T-helper 2 cell treated with Interferon-gamma antibody and Interleukin-4, amounts not matched to agents 5 μg/mL and 100 μg/mL, for 36 hours (primary cell): ENCODE data around the gene OR10R2.
"Not testable (repeated sequence)": the region's sequence is repeated elsewhere in the genome, so short reads cannot be mapped to it uniquely, and the experiment has no call there.

Experiments used
- DNase-seq: peaks from one replicate; pipeline ENCODE4 v3.0.0; 2021; ENCODE audit warnings: low spot score
- H3K27ac Mint-ChIP-seq: one replicate; pipeline ENCODE4 v1.8.0; 2021; ENCODE audit warnings: mild to moderate bottlenecking, mixed read lengths
- H3K27me3 Mint-ChIP-seq: one replicate; pipeline ENCODE4 v1.8.0; 2021; ENCODE audit warnings: low read depth, mixed read lengths
- H3K36me3 Mint-ChIP-seq: one replicate; pipeline ENCODE4 v1.8.0; 2021; ENCODE audit warnings: low read depth, mixed read lengths
- H3K4me1 Mint-ChIP-seq: one replicate; pipeline ENCODE4 v1.8.0; 2021; ENCODE audit warnings: low read depth, mixed read lengths
- H3K4me3 Mint-ChIP-seq: one replicate; pipeline ENCODE4 v1.8.0; 2022; ENCODE audit warnings: mild to moderate bottlenecking, moderate library complexity, mixed read lengths
- H3K9me3 Mint-ChIP-seq: one replicate; pipeline ENCODE4 v1.8.0; 2021; ENCODE audit warnings: mixed read lengths

Gene OR10R2, protein sequence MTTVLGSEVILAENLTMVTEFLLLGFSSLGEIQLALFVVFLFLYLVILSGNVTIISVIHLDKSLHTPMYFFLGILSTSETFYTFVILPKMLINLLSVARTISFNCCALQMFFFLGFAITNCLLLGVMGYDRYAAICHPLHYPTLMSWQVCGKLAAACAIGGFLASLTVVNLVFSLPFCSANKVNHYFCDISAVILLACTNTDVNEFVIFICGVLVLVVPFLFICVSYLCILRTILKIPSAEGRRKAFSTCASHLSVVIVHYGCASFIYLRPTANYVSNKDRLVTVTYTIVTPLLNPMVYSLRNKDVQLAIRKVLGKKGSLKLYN

DNA sequence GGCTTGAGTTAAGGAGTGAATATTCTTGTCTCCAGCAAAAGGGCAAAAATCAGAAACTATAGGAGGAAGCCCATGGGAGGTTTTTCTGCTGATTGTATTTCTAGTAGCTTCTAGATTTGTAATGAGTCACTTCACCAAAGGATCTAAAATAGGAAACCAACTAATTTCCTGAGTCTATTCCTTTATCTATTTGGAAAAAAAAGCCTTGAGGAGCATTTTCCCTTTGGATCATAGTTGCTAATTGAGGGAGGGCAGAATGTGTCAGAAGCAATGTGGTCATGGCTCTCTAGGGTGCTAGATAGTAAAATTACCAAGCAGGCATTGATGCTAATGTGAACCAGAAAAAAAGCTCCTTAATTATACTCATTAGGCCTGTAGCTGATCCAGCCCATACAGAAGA is at the start of gene OR10R2:
TSS of gene OR10R2 (plus strand) at position 301 of the 400 bp plus-strand sequence. CDS start 106 bp downstream, outside the sequence.
- DNase-seq = no peak
- H3K27ac Mint-ChIP-seq = no peak within 1 kb of the TSS
- H3K27me3 Mint-ChIP-seq = peaks cover 8% of the 10 kb centered on the region
- H3K4me3 Mint-ChIP-seq = no peak within 1 kb of the TSS
- H3K9me3 Mint-ChIP-seq = no peaks in the 10 kb centered on the region
- H3K36me3 Mint-ChIP-seq = no peaks in the 10 kb centered on the region
- no peaks in the 10 kb centered on the region for H3K4me1 Mint-ChIP-seq

DNA sequence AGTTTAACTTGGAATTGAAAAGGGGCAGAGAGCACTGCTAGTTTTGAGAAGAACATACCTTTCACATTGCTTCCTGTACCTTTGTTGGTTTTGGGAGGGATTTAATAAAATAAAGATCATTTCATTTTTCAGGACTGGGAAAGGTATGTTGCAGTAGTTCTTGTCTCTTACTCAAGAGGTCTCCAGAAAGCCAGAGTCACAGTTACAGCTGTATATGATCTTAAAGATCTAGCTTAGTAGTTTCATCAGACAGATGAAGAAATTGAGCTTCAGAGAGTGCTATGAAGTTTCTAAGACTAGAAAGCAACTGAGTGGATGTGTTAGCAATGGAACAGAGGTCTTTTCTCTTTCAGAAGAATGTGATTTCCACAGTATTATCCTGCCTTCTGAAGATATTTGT is 47.0 kb upstream of the OR10R2 start:
- no peak for DNase-seq
- no peaks in the 10 kb centered on the region for H3K9me3 Mint-ChIP-seq
- H3K27ac Mint-ChIP-seq = no peak overlapping the region
- no peaks in the 10 kb centered on the region for H3K27me3 Mint-ChIP-seq
- no peaks in the 10 kb centered on the region for H3K4me1 Mint-ChIP-seq
- H3K4me3 Mint-ChIP-seq = no peak overlapping the region
- H3K36me3 Mint-ChIP-seq = no peaks in the 10 kb centered on the region

DNA sequence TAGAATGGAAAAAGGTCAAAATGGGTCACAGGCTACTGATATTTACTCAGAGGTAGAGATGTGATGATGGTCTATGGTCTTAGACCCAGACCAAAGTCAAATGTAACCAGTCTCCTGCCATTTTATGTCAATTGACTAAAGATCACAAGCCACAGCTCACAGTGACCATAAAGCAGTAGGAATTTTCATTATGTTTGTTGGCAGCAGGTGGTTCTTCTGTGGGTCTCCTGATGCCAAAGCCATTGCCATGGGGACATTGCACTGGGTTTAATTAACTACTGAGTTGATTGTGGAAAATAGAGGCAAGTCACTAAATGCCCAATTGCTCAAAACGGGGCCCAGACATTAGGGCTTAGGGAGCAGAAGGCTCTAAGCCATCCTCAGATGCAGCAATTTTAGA is 45.9 kb upstream of the OR10R2 start, which contains the start of gene OR10K2:
TSS of gene OR10K2 (minus strand) at position 101 of the 400 bp plus-strand sequence. CDS start 5,371 bp downstream, outside the sequence.
- DNase-seq = no peak
- H3K27me3 Mint-ChIP-seq = no peaks in the 10 kb centered on the region
- no peak within 1 kb of the TSS for H3K27ac Mint-ChIP-seq
- no peaks in the 10 kb centered on the region for H3K9me3 Mint-ChIP-seq
- H3K4me3 Mint-ChIP-seq = no peak within 1 kb of the TSS
- no peaks in the 10 kb centered on the region for H3K4me1 Mint-ChIP-seq
- H3K36me3 Mint-ChIP-seq = no peaks in the 10 kb centered on the region

DNA sequence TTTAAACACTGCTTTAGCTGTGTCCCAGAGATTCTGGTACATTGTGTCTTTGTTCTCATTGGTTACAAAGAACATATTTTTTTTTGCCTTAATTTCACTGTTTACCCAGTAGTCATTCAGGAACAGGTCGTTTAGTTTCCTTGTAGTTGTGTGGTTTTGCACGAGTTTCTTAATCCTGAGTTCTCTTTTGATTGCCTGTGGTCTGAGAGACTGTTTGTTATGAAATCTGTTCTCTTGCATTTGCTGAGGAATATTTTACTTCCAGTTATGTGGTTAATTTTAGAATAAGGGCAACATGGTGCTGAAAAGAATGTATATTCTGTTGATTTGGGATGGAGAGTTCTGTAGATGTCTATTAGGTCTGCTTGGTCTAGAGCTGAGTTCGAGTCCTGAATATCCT is 41.9 kb upstream of the OR10R2 start:
- H3K4me1 Mint-ChIP-seq, H3K4me3 Mint-ChIP-seq, H3K9me3 Mint-ChIP-seq, H3K36me3 Mint-ChIP-seq, DNase-seq, H3K27ac Mint-ChIP-seq, H3K27me3 Mint-ChIP-seq: not testable (repeated sequence)

DNA sequence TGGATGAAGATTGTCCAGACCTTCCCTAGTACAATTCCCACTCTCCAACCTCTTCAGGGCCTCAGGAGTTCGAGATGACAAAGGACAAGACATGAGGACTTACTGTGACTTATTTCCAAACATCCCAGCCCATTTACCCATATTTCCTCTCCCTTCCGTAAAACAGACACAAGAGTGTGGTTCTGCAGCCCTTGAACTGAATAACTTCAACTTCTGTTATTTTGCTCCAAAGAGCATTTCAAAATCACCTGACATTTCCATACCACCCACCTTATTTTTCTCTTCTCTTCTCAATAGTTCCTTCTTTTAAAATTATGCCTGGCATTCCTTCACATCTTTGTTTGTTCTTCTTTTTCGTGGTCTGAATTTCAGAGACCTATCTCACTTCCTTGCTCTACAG is 37.3 kb upstream of the OR10R2 start:
- no peak for DNase-seq
- Mint-ChIP-seq H3K36me3 (no peaks in the 10 kb centered on the region), H3K9me3 (no peaks in the 10 kb centered on the region), H3K27me3 (peaks cover 4% of the 10 kb centered on the region), H3K4me3 (no peak overlapping the region), H3K27ac (no peak overlapping the region), H3K4me1 (no peaks in the 10 kb centered on the region)

DNA sequence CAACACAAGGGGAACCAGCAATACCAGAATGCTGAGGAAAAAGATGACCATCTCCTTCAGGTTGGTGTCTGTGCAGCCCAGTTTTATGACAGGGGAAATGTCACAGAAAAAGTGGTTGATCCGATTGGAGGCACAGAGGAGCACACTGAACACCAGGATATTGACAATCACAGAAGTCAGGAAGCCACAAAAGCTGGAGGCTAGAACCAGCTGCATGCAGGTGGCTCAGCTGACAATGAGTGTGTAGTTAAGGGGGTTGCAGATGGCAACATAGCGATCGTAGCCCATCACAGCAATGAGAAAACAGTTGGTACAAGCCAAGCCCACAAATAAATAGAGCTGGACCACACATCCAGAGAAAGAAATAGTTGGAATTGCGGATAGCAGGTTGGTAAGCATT is 26.6 kb upstream of the OR10R2 start:
- no peaks in the 10 kb centered on the region for H3K36me3 Mint-ChIP-seq
- no peaks in the 10 kb centered on the region for H3K4me1 Mint-ChIP-seq
- no peak overlapping the region for H3K27ac Mint-ChIP-seq
- H3K27me3 Mint-ChIP-seq = no peaks in the 10 kb centered on the region
- H3K9me3 Mint-ChIP-seq = no peaks in the 10 kb centered on the region
- H3K4me3 Mint-ChIP-seq = no peak overlapping the region
- no peak for DNase-seq

DNA sequence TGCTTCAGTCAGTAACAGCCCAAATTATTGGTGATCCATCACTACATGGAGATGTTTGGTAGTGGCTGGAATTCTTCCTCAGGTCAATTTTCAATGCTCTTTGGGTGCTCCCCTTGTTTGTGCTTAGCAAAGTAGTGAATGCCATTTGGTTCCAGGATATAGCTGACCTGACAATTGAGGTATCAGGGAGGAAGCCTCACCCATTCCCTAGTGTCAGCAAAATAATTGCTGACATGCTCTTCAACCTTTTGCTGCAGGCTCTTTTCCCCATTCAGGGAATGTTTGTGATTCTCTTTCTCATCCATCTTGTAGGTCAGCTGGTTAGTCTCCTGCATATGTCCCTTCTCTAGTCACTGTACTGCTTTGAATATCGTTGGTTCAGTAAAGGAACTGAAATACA is 17.5 kb upstream of the OR10R2 start:
- Mint-ChIP-seq H3K4me3 (no peak overlapping the region), H3K36me3 (no peaks in the 10 kb centered on the region), H3K27ac (no peak overlapping the region), H3K4me1 (no peaks in the 10 kb centered on the region), H3K27me3 (no peaks in the 10 kb centered on the region), H3K9me3 (no peaks in the 10 kb centered on the region)
- no peak for DNase-seq

DNA sequence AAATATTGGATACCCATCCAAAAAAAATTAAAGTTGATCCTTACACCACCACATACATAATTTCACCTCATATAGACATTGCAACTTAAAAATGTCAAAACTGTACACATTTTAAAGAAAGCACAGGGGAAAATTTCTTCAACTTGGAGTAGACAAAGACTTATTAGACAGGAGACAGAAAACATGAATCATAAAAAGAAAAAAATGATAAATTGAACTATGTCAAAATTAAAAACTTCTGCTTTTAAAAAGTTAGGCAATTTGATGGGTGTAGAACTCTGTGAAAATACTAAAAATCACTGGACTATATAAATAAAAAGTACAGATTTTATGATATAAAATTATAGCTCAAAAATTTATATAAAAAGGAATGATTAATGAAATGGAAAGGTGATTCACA is 14.8 kb upstream of the OR10R2 start:
- Mint-ChIP-seq H3K9me3 (no peaks in the 10 kb centered on the region), H3K4me3 (no peak overlapping the region), H3K27me3 (no peaks in the 10 kb centered on the region), H3K4me1 (no peaks in the 10 kb centered on the region), H3K27ac (no peak overlapping the region), H3K36me3 (no peaks in the 10 kb centered on the region)
- no peak for DNase-seq

DNA sequence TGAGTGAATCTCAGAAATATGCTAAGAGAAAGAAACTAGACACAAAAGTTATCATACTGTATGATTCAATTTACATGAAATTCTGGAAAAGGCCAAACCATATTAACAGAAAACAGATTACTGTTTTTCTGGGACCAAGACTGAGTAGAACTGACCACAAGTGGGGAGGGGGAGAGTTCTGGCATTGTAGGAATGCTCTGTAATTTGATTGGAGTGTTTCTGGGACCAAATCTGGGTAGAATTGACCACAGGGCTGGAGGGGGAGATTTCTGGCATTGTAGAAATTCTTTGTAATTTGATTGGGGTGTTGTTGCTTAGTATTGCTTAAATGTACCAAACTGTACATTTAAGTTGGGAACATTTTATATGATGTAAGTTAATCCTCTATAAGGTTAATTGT is 13.8 kb upstream of the OR10R2 start:
- no peak for DNase-seq
- Mint-ChIP-seq H3K27ac (no peak overlapping the region), H3K4me1 (no peaks in the 10 kb centered on the region), H3K27me3 (no peaks in the 10 kb centered on the region), H3K4me3 (no peak overlapping the region), H3K36me3 (no peaks in the 10 kb centered on the region), H3K9me3 (no peaks in the 10 kb centered on the region)

DNA sequence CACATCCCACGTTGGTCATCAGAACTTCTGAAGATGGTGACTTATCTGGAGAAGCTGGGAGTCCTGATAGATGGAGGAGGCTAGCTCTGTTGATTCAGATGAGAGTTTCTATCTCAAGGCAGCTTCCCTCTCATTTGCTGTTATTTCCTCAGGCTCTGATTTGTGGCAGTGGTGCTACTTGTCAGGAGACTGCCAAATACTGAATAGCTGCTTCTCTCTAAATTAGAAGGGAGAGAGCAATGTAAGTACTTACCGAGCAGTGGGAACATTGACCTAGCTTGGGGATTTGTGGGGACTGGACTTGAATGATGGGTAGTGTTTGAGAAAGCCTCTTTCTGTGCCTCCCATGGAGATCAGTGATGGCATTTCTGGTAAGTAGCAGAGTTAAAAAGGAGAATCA is 10.5 kb upstream of the OR10R2 start, which contains the start of gene OR10K1:
TSS of gene OR10K1 (plus strand) at position 301 of the 400 bp plus-strand sequence. CDS start 3,728 bp downstream, outside the sequence.
- no peaks in the 10 kb centered on the region for H3K27me3 Mint-ChIP-seq
- H3K4me1 Mint-ChIP-seq = no peaks in the 10 kb centered on the region
- H3K27ac Mint-ChIP-seq = no peak within 1 kb of the TSS
- H3K9me3 Mint-ChIP-seq = no peaks in the 10 kb centered on the region
- no peak within 1 kb of the TSS for H3K4me3 Mint-ChIP-seq
- DNase-seq = no peak
- no peaks in the 10 kb centered on the region for H3K36me3 Mint-ChIP-seq

DNA sequence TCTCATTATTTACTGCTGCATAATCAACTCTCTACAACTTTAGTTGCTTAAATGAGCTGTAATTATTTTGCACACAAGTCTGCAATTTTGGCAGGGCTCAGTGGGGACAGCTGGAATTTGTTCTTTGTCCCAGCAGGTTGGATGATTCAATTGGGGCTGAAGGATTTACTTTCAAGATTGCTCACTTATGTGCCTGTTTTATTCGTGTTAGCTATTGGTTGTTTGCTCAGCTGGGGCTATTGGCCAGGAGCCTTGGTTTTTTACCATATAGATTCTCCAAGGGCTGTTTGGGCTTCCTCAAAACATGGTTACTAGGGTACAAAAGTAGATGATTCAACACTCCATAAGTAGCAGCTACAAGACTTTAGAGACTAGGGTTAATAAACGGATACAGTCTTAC is 13.4 kb downstream of the OR10R2 start:
- Mint-ChIP-seq H3K27me3 (peaks cover 8% of the 10 kb centered on the region), H3K36me3 (no peaks in the 10 kb centered on the region), H3K4me3 (no peak overlapping the region), H3K9me3 (no peaks in the 10 kb centered on the region), H3K27ac (no peak overlapping the region), H3K4me1 (no peaks in the 10 kb centered on the region)
- no peak for DNase-seq

DNA sequence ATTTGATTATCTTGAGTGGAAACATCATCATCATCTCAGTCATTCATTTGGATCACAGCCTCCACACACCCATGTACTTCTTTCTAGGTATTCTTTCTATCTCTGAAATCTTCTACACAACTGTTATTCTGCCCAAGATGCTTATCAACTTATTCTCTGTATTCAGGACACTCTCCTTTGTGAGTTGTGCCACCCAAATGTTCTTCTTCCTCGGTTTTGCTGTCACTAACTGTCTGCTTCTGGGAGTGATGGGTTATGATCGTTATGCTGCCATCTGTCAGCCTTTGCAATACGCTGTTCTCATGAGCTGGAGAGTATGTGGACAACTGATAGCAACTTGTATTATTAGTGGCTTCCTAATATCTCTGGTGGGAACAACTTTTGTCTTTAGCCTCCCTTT is 19.3 kb downstream of the OR10R2 start:
- no peaks in the 10 kb centered on the region for H3K4me1 Mint-ChIP-seq
- no peak for DNase-seq
- no peaks in the 10 kb centered on the region for H3K36me3 Mint-ChIP-seq
- no peak overlapping the region for H3K27ac Mint-ChIP-seq
- no peak overlapping the region for H3K4me3 Mint-ChIP-seq
- H3K27me3 Mint-ChIP-seq = peaks cover 11% of the 10 kb centered on the region
- no peaks in the 10 kb centered on the region for H3K9me3 Mint-ChIP-seq

DNA sequence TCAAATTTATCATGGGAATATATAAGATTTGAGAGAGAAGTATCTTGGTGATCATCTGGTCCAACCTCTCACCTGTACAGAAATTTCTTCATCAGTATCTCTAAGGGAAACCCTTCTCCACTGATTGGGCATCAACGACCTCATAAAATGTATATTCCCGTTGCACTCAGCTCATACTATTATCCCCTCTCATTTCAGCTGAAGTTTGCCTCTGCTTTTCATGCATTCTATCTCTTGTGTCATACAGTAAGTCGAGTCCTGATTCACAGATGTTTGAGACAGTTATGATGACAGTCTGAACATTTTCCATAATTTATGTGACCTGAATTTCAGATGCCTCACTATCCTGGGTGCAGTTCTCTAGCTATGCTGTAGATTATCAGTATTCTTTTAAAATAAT is 21.0 kb downstream of the OR10R2 start:
- no peak overlapping the region for H3K4me3 Mint-ChIP-seq
- no peak for DNase-seq
- no peaks in the 10 kb centered on the region for H3K9me3 Mint-ChIP-seq
- peaks cover 12% of the 10 kb centered on the region for H3K27me3 Mint-ChIP-seq
- no peaks in the 10 kb centered on the region for H3K4me1 Mint-ChIP-seq
- no peaks in the 10 kb centered on the region for H3K36me3 Mint-ChIP-seq
- H3K27ac Mint-ChIP-seq = no peak overlapping the region

DNA sequence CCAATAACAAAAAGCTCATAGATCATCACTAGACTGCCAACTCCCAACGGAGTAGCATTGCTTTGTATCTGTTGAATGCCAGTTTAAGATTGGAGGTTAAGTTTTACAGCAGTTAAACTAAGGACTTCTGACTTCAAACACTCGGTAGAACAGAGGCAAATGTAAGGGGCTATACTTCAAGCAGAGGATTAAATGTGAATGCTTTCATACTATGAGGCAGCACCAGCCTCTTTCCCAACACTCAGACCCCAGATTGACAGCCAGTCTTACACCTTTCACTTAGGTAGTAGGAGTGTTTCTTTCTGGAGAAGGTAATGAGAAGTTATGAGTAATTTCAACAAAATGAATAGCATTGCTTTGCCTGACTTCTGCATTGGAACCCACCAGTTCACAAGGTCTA is 22.8 kb downstream of the OR10R2 start:
- no peaks in the 10 kb centered on the region for H3K9me3 Mint-ChIP-seq
- H3K36me3 Mint-ChIP-seq = no peaks in the 10 kb centered on the region
- no peak overlapping the region for H3K27ac Mint-ChIP-seq
- H3K27me3 Mint-ChIP-seq = peaks cover 7% of the 10 kb centered on the region
- DNase-seq = no peak
- H3K4me1 Mint-ChIP-seq = no peaks in the 10 kb centered on the region
- H3K4me3 Mint-ChIP-seq = no peak overlapping the region

DNA sequence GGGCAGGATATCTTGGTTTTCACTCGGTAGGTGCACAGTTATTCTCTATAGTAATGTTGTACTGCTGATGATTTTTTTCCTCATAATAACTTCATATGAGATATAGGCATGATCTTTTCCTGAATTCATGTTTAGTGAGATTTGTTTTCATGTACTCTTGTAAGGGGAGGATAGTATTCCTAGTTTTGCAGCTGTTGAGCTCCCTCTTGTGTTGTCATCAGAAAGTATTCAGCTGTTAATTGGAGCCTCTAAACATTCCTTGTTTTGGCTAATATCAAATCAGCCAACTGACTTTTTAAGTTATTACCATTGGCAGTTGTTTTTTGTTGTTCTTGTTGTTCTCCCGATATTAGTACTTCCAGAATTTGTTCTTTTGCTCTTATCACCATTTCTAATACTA is 24.4 kb downstream of the OR10R2 start:
- no peak for DNase-seq
- no peaks in the 10 kb centered on the region for H3K4me1 Mint-ChIP-seq

More for the DNA sequence above, 24.4 kb downstream of the OR10R2 start:
- Mint-ChIP-seq H3K36me3 (no peaks in the 10 kb centered on the region), H3K4me3 (no peak overlapping the region), H3K27me3 (peaks cover 7% of the 10 kb centered on the region), H3K9me3 (no peaks in the 10 kb centered on the region), H3K27ac (no peak overlapping the region)
